Activated CD4-positive, alpha-beta T cell treated with anti-CD3 and anti-CD28 coated beads, Interleukin-2, amount 50 U/mL, for 1 hour (primary cell): Measurements from ENCODE around the gene STAG1.
"Not testable (repeated sequence)": the region's sequence is repeated elsewhere in the genome, so short reads cannot be mapped to it uniquely, and the experiment has no call there.

Source experiments
- DNase-seq: peaks from one replicate; pipeline ENCODE4 v3.0.0-alpha.2; 2020

The STAG1 gene

DNA sequence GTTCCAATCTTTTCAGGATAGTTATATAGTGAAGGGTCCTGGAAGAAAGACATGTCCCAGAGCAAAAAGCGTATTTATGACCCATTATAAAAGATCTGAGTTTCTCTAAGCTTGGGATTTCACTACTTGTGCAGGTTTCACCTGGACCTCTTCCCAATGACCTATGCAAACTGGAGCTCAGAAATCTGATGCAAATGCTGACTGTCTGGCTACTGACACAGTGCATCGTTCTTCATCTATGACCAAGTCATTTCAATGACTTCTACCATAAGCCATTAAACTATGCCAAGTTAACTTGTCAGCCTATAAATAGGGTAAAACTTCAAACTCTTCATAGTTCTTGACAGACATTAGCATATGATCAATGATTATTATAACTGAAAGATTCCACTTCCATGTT, 11.1 kb downstream of the STAG1 start:
- DNase-seq, result no peak

DNA sequence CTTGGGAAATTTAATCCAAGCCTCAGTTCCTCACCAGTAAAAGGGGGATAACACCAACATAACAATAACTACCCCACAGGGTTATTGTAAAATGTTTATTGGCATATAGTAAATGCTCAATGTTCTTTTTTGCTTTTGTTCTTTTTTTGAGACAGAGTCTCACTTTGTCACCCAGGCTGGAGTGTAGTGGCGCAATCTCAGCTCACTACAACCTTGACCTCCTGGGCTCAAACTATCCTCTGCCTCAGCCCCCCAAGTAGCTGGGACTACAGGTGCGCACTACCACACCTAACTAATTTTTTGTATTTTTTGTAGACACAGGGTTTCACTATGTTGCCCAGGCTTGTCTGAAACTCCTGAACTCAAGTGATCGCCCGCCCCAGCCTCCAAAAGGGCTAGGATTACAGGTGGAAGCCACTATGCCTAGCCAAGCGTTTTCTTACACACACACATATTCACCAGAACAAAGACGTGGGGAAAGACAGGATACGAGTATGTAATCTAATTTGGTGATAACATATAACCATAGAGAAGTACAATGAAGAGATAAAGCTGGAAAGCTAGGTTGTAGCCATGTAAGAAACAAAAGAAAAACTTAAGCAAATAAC, 11.7 kb downstream of the STAG1 start:
- DNase-seq, result no peak

DNA sequence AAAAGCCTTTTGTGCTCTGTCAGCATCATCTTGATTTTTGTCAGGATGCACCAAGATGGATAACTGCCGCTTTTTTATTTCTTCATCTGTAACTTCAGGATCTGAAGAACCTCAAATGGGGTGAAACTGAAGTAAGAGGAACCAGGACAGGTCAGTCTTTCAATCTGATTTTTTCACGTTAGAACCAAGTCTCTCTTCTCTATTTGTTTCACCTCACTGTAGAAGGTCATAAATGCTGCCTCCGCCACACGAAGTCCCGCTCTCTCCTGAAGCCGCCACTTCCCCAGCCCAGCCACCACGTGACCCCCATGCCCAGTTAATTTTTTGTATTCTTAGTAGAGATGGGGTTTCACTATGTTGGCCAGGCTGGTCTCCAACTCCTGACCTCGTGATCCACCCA, 15.2 kb downstream of the STAG1 start:
- not testable (repeated sequence) for DNase-seq

DNA sequence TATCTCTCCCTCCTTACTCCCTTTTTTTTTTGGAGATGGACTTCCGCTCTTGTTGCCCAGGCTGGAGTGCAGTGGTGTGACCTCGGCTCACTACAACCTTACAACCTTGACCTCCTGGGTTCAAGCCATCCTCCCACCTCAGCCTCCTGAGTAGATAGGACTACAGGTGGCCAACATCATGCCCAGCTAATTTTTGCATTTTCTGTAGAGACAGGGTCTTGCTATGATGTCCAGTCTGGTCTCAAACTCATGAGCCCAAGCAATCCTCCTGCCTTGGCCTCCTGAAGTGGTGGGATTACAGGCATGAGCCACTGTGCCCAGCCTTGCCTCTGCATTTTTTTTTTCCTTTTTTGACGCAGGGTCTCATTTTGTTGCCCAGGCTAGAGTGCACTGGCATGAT, 17.1 kb downstream of the STAG1 start:
- no peak for DNase-seq

DNA sequence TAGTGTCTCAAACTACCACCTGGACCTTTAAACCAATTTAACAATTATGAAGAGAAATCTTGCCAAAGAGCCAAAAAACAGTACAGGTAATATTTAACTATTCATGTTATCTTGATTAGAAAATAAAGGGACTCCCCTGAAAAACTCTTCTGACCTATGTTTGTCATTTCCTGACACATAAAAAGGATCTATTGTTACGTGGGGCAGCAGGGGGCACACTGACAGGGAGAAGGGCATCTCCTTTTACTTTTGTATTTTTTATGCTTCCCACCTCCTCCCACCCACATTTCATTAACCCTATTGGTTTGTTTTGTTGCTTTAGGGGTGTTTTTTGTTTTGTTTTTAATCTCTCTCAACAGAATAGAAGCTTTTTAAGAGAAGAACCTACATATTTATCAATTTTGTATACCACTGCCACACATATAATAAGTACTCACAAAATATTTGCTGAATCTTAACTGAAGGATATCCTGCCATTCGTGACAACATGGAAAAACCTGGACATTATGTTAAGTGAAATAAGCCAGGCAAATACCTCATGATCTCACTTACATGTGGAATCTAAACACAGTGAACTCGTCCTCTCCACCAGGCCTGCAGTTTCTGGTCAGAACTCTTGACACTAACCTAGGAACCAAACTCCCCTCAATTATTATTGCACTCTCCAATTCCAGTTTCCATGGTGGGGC, 17.7 kb downstream of the STAG1 start:
- DNase-seq, result no peak

DNA sequence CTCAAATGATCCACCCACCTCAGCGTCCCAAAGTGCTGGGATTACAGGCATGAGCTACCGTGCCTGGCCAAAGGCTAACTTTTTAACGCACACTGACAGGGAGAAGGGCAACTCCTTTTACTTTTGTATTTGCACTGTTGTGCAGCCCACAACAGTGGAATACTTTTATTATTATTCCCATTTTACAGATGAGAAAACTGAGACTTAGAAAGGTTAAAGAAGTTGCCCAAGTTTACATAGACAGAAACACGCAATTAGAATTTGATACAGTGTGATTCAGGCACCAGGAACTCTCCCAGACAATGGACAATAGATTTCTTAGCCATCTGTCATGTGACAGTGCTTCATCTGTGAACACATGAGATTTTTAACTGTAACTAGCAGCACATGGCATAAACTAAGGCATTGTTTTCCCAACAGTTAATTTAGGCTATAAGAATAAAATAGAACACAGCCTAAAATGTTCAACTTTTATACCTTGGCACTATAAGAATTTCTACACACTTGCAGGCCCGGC, 18.8 kb downstream of the STAG1 start:
- no peak for DNase-seq

DNA sequence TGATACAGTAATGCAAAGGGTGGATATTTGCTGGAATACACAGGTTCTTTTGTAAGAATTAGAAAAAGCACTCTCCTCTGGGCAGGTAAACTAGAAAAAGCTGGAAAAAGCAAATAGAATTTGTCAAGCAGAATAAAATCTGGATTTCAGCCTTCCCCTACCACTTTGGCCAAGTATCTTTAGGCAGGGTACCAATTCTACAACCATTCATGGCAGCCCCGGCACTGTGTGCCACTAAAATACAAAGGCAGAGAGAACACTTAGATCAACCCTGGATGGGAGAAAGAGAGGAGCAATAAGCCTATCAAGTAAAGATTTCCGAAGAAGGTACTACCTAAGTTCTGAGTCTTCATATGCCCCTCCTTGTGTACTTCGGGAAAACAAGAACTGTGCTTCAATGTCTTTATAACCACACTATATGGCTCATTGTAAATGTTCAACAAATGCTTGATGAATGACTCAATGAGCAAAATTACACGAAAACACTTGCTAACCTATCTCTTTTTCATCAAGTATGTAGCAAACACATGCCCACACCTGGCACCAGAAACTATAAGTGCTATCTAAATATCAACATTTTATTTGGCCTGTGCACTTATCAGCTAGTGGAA, 20.8 kb downstream of the STAG1 start:
- no peak for DNase-seq

DNA sequence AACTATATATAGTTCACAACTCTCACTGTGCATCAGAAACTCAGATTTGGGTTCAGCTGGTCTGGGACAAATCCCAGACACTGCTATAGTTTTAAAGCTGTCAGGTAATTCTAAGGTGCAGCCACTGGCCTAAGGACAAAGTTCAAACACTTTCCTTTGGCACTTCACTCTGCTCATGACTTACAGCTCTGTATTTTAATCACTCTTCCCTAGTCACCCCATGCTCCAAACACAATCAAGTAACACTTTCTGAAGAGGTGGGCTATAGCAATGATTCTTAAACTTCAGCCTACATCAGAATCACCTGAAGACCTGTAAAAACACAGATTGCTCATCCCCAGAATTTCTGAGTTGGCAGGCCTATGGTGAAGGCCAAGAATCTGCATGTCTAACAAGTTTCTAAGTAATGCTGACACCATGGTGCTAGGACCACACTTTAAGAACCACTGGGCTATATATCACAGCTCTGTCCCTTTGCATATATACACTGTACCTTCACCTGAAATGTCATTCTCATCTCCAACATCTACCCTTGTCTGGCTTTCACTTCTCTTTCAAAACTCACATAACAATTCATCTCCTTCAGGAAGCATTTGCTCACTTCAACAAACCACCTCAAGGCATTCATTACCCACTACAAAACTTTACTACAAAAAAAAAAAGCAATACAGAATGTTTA, 21.4 kb downstream of the STAG1 start:
- DNase-seq, result no peak

DNA sequence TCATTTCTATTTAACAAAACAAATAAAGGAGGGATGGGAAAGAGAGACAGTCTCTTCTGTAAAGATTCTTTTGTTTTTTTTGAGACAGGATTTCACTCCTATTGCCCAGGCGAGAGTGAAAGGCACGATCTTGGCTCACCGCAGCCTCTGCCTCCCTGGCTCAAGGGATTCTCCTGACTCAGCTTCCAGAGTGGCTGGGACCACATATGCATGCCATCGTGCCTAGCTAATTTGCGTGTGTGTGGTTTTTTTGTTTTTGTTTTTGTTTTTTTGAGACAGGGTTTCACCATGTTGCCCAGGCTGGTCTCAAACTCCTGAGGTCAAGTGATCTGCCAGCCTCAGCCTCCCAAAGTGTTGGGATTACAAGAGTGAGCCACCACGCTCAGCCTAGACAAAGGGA, 23.3 kb downstream of the STAG1 start:
- DNase-seq, result no peak

DNA sequence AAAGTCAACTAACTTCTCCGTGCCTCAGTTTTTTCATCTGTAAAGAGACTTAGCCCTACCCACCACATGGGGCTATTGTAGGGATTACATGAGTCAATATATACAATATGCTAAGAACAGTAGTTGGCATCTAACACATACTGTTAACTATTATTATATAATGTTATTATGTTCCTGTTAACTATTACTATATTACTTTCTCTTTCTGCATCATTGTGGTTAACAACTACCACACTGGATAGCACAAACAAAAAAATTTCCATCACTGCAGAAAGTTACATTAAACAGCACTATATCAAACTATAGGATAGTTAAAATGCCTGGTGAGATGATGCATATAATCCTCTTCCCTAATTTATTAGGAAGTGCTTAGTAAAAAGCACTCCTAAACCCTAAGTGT, 23.7 kb downstream of the STAG1 start:
- DNase-seq, result no peak

DNA sequence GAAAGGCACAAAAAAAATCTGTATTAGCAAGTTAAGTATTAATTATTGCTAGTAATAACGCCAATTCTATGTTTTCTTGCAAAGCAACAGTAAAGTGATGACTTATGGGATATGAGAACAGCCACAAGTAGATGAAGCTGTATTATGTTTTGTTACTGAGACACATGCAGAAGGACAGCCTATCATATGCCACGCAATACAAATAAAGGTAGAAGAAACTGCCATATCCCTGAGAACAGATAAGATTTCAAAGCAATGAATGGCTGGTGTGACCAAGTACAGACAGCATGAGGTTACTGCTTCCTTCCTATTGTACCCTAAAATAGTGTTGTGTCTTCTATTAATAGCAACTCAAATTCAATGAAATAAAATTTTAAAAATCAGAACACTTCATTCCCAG, 26.7 kb downstream of the STAG1 start:
- no peak for DNase-seq

DNA sequence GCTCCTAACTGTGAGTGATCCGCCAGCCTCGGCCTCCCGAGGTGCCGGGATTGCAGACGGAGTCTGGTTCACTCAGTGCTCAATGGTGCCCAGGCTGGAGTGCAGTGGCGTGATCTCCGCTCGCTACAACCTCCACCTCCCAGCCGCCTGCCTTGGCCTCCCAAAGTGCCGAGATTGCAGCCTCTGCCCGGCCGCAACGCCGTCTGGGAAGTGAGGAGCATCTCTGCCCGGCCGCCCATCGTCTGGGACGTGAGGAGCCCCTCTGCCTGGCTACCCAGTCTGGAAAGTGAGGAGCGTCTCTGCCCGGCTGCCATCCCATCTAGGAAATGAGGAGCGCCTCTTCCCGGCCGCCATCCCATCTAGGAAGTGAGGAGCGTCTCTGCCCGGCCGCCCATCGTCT, 29.3 kb downstream of the STAG1 start:
- not testable (repeated sequence) for DNase-seq

DNA sequence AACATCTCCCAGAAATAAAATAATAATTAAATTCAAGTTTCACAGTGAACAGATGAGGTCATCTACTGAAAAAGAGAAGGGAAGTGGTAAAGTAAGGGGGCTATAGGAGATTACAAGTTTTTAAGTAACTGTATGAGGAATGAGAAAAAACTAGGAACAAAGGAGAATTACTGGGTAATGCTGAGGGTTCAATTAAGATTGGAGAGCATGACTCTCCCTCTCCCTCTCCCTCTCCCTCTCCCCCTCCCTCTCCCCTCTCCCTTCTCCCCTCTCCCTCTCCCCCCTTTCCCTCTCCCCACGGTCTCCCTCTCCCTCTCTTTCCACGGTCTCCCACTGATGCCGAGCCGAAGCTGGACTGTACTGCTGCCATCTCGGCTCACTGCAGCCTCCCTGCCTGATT, 29.8 kb downstream of the STAG1 start:
- not testable (repeated sequence) for DNase-seq

DNA sequence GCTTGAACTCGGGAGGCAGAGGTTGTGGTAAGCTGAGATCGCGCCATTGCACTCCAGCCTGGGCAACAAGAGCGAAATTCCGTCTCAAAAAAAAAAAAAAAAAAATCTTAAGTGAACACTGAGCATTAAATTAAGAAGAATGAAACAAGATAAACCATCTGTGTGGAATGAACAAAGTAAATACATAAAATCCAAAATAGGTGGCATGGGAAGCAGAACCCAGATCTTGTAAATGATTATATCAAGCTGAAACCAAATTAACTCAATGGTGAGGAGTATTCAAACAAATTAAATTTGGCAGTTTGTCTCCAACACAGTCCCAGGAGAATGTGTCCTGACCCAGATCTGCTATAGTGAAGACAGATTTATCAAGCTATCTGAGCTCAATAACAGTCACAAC, 32.1 kb downstream of the STAG1 start:
- no peak for DNase-seq

DNA sequence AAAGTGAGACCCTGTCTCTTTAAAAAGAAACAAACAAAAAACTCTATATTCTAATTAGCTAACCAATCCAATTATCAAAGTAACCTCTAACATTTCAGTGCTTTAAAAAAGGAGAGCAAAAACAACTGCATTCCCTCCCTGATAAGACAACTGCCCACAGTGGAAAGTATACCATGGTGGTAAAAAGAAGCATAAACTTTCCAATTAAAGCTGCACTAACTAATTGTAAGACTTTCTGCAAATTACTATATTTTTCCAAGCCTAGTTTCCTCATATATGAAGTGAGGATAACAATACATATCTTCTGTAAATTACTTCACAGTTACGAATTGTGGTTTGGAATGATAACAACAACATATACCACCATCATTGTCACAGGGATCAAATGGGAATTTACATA, 35.5 kb downstream of the STAG1 start:
- DNase-seq, result no peak

DNA sequence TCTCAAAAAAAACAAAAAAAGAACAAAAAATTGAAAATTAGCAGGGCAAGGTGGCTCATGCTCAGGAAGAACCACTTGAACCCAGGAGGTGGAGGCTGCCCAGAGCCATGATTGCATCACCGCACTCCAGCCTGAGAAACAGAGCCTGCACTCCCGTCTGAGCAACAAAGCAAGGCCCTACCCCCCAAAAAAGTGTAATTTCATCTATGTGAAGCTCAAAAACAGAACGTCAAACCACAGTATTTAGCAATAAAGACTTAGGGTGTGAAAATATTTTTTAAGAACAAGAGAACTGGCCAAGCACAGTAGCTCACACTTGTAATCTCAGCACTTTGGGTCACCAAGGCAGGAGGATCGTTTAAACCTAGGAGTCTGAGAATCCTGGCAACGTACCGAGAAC, 38.2 kb downstream of the STAG1 start:
- no peak for DNase-seq

DNA sequence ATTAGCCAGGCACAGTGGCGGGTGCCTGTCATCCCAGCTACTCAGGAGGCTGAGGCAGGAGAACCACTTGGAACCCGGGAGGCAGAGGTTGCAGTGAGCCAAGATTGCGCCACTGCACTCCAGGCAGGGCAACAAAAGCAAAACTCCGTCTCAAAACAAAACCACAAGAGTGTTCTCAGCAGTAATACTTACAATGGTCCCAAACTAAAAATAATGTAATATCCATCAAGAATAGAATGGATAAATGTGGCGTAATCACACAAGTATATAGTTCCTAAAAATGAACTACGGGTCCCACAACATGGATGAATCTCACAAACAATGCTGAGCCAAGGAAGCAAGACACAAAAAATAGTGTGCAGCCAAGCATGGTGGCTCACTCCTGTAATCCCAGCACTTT, 39.2 kb downstream of the STAG1 start:
- no peak for DNase-seq

DNA sequence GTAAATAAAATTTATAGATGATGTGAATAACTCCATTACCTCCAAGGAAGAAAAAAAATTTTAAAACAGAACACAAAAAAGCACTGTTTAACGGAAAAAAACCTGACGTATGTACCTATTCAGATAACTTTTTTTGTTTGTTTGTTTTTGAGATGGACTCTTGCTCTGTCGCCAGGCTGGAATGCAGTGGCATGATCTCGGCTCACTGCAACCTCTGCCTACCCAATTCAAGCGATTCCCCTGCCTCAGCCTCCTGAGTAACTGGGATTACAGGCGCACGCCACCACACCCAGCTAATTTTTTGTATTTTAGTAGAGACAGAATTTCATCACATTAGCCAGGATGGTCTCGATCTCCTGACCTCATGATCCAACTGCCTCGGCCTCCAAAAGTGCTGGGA, 40.3 kb downstream of the STAG1 start:
- DNase-seq, result not testable (repeated sequence)

DNA sequence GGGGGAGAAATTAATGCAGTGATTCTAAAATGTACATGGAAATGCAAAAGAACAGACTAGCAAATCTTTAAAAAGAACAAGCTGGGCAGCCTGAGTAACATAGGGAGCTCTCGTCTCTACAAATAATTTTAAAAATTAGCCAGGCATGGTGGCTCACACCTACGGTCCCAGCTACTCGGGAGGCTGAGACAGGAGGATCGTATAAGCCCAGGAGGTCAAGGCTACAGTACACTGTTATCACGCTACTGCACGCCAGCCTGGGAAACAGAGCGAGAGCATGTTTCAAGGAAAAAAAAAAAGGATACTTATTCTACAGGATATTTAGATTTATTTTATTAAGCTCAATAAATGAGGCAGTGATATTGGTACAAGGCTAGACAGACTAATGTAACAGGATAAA, 40.9 kb downstream of the STAG1 start:
- no peak for DNase-seq

DNA sequence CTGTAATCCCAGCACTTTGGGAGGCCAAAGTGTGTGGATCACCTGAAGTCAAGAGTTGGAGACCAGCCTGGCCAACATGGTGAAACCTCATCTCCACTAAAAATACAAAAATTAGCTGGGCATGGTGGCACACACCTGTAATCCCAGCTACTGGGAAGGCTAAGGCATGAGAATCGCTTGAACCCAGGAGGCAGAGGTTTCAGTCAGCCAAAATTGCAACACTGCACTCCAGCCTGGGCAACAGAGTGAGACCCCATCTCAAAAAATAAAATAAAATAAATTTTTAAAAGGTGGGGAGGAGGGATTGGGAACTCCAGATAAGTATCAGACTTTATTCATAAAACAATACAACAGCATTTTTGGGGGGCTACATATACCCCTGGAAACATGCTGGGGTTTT, 42.4 kb downstream of the STAG1 start:
- not testable (repeated sequence) for DNase-seq

DNA sequence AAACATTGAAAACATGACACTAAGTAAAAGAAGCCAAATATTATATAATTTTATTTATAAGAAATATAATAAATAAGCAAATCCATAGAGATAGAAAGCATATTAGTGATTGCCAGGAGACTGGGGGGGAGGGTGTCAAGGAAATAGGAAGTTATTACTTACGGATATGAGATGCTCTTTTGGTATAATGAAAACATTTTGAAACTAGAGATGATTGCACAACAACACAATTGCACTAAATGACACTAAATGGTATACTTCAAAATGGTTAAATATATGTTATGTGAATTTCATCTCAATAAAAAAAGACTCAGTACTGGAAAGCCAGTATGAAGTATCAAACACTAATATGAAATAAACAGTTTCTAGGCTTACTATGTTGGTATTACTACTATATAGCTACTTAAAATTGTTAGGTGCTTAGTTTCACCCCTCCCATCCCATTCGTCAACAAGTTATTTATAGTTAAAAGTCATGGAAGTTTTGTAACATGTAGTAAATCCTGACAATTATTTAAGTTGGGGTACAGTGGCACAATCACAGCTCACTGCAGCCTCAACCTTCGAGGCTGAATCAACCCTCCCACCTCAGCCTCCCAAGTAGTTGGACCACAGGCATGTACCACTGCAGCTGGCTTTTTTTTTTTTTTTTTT, 43.7 kb downstream of the STAG1 start:
- no peak for DNase-seq

DNA sequence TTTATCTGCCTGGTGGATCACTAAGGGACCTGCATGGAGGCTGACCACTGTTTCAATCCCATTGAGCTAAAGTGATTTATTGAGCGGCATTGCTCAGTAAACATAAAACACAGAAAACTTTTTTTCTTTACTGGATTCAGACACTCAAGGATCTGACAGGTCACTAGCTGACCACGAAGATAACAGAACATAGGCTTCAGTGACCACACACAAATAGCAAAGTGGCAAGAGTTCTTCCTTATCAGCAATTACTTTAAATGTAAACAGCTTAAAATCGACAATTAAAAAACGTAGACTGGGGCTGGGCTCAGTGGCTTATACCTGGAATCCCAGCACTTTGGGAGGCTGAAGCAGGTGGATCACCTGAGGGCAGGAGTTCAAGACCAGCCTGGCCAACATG, 48.7 kb downstream of the STAG1 start:
- DNase-seq, result no peak

DNA sequence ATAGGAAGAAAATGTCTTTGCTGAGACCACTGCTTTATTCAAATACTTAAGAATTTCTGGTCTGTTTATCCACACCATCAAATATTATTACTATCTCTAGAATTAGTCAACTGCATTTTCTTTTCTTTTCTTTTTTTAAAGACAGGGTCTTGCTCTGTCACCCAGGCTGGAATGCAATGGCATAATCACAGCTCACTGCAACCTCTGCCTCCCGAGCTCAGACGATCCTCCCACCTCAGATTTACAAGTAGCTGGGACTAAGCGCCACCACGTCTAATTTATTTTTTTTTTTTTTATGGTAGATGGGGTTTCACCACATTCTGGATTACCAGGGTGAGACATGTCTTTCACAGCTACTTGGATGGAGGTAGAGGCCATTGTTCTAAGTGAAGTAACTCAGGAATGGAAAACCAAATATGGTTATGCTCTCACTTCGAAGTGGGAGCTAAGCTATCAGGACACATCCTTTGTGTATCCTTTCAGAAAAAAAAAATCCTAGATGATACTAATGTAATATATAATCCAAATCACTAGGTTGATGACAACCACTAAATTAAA, 52.8 kb downstream of the STAG1 start:
- DNase-seq, result no peak
